NT2/D1 (cell line): Measurements from ENCODE around the gene LTBP1.

Source experiments
- SUZ12 ChIP-seq: IDR thresholded peaks from 2 replicates; pipeline ENCODE4 v1.6.1; 2011; ENCODE audit not compliant: insufficient read length, insufficient read depth; ENCODE audit errors: extremely low read depth
- YY1 ChIP-seq: IDR thresholded peaks from 2 replicates; pipeline ENCODE4 v1.6.1; 2011; ENCODE audit not compliant: insufficient read length, insufficient read depth
- ZNF274 ChIP-seq: IDR thresholded peaks from 2 replicates; pipeline ENCODE4 v1.6.1; 2011; ENCODE audit warnings: mild to moderate bottlenecking, low read depth, low read length

DNA sequence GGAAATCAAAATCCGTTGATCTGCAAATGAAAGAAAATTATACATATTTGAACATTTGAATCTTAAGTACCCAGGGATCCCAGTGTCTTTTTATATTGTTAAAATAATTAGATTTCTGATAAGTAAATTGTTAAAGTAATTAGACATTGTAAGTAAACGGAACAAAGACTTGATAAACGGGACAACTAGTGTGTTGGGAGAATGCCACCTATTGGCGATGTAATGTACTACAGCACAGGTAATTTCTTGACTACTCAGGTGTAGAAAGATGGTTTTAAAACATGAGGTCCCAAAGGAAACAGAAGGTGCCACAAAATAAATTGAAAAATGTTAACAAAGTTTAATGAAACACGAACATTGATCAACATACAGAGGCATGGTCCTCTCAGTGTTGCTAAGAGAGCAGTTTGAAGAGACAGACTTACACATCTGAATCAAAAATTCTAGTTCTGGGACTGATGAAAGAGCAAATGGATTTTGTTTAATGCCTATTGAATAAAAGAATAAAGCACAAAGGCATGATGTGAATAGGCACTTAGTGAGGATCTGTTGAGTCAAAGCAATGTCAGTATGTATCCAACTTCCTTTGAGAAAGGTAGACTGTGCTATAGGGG, 426.3 kb downstream of the LTBP1 start:
- TF ChIP-seq YY1 (no peak), ZNF274 (no peak), SUZ12 (no peak)
